ENCODE results near the gene UFC1.
A peak's percentile ranks its signal among the peaks of the same experiment; 100 is the strongest.

UFC1 gene

DNA sequence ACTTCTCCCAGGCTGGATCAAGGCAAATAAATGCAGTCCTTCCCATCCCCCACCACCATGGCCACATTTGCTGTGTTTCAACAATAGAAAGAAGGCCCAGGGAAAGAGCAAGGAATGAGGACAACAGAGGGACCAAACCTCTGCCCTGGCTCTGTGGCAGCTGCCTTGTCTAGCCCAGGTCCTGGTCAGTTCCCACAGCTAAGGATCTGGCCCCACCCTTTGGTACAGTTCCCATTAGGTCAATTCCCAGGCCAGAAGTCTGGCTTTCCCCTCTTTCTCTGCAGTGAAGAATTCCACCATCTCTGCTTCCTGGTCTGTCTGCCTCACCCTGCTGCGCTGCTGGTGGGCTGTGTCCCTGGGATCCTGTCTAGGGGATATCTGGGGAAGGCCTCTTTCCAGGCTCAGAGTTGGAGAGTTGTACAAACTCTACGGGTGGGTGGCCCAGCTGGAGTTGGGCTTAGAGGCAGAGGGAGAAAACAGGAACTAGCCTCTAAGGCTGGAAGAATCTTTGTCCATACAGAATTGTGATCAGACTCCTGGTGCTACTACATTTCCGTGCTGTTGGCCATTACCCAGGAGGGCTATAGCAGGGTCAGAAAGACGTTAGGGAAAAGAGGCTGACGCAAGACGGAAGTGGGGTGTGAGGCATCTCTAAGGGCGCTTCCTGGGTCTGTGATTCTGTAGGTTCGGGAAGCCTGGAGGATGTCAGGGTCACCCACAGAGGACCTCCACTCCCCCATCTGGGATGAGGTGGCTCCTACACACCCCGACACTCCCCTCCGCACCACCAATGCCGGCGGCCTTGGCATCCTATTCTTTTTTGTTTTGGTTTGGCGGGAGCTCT, 47.4 kb downstream of the UFC1 start:
- Mint-ChIP-seq H3K36me3 (peaks cover 33% of the 10 kb centered on the region), H3K27ac (peak overlapping the region; percentile 95), H3K9me3 (no peaks in the 10 kb centered on the region), H3K4me3 (peak overlapping the region; percentile 85), H3K4me1 (peaks cover 62% of the 10 kb centered on the region)
- ATAC-seq (no peak), DNase-seq (ENCODE audit: low spot score in 2 of 2) (peak in 1 of 2 donors; percentile 54)

DNA sequence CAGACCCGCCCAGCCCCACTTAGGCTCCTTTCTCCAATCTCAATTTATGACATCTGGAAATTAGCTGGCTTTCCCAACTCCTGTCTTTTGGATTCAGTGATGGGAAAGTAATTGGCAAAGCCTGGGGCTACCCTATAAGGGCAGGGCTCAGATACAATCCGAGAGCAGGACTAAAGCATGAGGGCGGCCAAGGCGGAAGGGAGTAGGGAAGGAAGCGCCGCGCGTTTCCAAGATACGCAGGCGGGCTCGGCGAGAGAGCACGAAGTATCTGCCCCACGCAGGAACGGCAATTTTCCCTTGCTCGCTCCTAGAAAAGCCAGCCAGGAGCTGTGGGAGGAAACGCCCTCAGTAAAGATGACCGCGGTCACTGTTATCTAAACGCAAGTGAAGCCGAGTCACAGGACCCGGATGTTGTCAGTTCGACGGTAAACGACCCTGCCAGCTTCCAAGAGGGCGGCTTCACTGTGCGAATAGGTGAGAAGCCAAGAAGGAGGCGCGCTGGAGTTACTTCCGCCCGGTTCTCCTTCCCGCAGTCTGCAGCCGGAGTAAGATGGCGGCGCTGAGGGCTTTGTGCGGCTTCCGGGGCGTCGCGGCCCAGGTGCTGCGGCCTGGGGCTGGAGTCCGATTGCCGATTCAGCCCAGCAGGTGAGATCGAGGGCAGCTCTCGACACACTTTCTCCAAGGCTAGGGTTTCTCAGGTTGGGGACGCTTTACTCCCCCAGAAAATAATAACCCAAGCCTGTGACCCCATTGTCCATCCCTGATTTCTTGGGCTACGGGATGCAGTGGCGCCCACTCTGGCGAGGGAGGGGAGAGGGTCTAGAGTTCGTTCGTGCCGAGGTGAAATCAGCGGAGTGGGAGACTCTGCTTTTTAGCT, 48.3 kb downstream of the UFC1 start, which contains the start of gene NDUFS2:
TSS of gene NDUFS2 (plus strand) at position 532 of the 877 bp plus-strand sequence. CDS start at position 551, 19 bp downstream.
- Mint-ChIP-seq H3K27ac (peak within 1 kb of the TSS; percentile 95), H3K4me1 (peaks cover 66% of the 10 kb centered on the region), H3K4me3 (peak within 1 kb of the TSS; percentile 85), H3K36me3 (peaks cover 42% of the 10 kb centered on the region), H3K9me3 (no peaks in the 10 kb centered on the region)
- peak; percentile 99 for ATAC-seq
- DNase-seq (ENCODE audit: low spot score in 2 of 2) = peak; percentile 77 to 92

DNA sequence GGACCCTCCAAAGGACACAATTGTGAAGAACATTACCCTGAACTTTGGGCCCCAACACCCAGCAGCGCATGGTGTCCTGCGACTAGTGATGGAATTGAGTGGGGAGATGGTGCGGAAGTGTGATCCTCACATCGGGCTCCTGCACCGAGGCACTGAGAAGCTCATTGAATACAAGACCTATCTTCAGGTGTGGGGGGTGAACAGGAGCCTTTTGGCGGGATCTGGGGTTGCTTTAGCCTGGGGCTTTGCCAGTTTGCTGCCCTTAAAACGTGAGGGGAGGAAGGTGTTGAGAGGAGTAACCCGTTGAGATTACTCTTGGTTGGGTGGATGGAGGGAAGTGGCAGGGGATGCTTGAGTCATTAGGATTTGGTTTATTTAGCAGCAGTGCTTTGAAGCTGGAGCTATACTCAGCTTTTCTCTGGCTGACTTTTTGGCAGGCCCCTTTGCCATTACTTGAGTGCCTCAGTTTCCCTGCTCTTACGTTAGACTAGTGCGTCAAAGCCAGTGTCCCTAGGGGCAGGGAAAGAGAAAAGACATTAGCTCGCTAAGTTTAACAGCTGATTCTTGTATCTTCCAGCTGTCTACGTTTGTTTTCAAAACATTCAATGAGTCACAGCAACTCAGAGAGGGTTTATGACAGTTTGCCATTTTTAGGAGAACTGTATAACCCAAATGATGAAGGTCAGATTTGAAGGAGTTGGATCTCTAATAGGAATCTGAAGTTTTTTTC, 52.8 kb downstream of the UFC1 start:
- DNase-seq (ENCODE audit: low spot score in 2 of 2) (no peak), ATAC-seq (no peak)
- Mint-ChIP-seq H3K36me3 (peaks cover 87% of the 10 kb centered on the region), H3K27ac (no peak overlapping the region), H3K9me3 (no peaks in the 10 kb centered on the region), H3K4me1 (peaks cover 47% of the 10 kb centered on the region), H3K4me3 (no peak overlapping the region)

DNA sequence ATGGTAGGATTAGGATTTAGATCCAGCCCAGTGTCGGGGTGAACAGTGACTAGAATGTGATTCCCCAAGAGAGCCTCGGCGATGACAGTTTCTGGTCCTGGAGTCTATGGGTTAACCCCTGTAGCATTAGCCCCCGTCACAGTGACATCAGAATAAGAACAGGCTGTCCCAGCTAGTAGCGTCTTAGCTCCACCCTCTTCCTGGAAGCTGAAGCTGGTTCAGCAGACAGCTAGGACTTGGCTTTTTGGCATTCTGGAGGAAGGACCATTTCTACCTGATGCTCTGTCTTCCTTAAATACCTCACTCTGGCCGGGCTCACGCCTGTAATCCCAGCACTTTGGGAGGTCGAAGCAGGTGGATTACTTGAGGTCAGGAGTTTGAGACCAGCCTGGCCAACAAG, 53.4 kb downstream of the UFC1 start:
- H3K9me3 Mint-ChIP-seq = no peaks in the 10 kb centered on the region
- H3K4me3 Mint-ChIP-seq = no peak overlapping the region
- peaks cover 89% of the 10 kb centered on the region for H3K36me3 Mint-ChIP-seq
- DNase-seq (ENCODE audit: low spot score in 2 of 2) (no peak), ATAC-seq (no peak)
- peaks cover 43% of the 10 kb centered on the region for H3K4me1 Mint-ChIP-seq
- H3K27ac Mint-ChIP-seq = no peak overlapping the region

All from stimulated activated effector memory CD8-positive, alpha-beta T cell treated with anti-CD3 and anti-CD28 coated beads, Interleukin-12 subunit alpha, Interleukin-12 subunit beta, amount 100 ng/mL, for 72 hours (primary cell).